GM21447 (cell line): Measurements from ENCODE around the gene NUP210.

Experiments used
- ATAC-seq: cut with Tn5 transposase; IDR thresholded peaks from one replicate; pipeline ENCODE4 v1.9.1; 2021; ENCODE audit not compliant: unreplicated experiment

NUP210 gene

DNA sequence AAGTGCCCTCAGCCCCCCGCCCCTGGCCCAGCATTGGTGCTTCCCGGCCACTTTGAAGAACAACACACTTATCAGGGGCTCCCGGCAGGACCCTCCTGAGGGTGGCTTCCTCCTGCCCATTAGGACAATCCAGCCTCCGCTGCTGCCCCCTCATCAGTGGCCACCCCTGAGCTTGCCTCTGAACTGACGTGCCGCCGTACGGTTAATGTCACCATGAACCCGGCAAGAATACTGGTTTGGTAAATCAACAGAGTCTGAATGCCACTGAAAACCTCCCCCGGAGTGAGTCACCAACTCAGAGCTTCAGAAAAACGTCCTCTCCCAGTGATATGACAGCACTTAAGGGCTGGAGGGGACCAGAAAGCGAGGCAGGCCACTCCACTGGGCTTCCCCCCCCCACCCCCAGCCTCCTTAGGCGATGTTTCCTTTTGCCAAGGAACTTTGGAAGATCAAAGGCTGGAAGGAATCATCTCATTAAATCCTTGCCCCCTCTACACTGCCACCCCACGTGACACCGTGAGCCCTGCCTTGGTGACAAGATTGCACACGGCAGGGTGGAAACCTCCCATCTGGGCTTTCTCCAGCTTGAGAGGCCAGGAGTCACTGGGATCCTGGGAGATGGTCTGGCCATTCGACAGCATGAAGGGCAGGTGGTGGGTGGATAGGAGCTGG is 142.1 kb downstream of the NUP210 start:
- no peak for ATAC-seq

GRCh38 chr3:13277196-13277813 is 142.8 kb downstream of the NUP210 start:
- no peak for ATAC-seq

GRCh38 chr3:13276438-13277195 is 143.5 kb downstream of the NUP210 start:
- ATAC-seq = no peak

- ATAC-seq = no peak
Measured at GRCh38 chr3:13275376-13276005, 144.6 kb downstream of the NUP210 start.

DNA sequence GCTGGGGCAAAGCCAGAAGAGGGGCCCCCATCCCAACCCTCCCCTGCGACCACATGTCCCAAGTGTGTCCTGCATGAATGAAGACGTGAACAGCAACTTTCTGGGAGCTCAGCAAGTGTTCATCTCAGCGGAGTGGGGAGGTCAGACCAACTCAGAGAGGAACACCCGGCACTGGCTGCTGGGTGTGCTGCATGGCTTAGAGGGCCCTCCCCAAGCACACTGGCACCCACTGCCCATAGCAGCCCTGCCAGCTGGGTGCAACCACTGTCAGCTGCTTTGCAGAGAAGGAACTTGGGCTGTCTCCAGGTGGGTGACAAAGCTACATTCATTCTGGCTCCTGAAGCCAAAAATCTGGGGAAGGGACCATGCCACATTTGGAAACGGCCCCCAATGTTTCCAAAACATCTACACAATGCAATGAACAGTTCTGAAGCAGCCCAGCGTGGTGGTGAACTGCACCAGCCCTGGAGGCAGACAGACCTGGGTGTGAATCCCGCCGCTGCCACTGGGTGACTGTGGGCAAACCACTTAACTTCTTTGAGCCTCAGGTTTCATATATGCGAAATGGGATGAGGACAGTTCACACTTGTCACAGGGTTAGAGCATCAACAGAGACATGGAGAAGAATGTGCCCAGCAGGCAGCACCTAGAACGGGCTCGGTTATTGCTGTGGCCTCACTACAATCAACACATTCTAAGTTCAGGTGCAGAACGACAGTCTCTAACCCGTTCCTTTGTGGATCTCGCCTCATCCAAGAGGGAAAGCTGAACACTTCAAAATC is 145.4 kb downstream of the NUP210 start:
- no peak for ATAC-seq

DNA sequence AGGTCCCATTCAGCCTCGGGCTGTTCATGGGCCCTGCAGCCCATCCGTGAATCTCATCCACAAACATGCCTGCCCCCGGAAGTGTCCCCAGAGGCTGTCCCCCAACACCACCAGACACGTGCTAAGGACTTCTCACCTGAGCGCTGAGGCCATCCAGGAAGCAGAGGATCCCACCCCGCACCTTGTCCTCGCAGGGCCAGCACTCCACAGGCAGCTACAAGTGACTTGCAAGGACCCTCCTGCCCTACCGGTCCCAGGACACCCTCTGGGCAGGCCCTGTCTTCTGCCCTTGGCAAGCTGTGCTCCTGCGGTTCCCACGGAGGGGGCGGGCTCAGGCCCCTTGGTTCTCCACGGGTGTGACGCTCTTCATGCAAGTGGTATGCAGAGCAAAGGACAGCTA is 146.0 kb downstream of the NUP210 start:
- ATAC-seq = no peak

DNA sequence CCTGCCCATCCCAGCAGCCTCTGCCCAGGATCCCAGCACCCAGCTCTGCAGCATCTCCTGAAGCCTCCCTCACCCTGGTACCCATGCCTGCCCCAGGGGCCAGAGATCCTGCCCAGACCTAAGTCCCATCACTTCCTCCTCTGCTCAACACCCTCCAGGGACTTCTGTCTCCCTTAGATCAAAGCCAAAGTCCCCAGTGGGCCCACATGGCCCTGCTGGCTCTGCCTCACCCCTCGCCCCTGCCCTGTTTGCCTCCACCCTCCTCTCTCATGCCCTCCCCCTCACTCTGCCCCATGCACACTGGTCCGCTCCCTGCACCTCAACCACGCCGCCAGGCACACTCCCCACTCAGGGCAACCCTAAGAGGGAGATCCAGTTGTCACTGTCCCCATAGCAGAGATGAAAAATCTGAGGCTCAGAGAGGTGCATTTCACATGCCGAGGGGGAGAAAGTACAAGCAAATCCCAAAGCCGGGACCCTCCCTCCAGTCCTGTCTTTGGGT is 146.5 kb downstream of the NUP210 start:
- ATAC-seq = no peak

DNA sequence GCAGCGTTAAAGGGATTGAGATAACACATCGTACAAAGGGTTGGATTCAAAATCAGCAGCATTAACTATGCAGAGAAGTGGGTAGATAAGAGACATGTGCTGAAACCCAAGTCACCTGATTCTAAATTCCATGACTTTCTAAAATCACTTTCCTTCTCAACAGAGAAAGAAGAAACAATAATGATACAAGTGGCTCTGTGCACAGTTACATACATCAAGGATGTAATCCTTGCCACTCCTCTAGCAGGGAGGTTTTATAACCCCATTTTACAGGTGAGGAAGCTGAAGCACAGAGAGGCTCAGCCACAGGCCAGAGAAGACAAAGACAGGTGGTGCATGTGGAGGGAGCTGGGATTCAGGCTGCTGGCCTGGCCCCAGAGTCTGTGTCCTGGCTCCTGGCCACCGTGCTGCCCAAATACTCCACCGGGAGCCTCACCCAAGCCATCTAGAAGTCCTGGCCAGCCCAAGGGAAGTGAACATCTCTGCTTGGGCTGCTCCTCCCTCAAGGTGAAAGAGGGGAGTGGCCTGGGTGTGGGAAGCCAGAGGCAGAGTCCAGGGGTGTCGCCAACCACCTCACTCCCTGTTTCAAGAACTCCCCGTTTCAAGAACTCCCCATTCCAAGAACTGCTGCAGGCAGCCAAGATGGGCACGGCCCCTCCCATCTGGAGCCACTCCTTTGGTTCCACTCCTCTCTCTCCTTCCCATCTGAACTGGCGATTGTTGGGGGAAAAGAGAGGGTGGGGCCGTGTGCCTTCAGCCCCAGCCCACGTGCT is 147.1 kb downstream of the NUP210 start:
- no peak for ATAC-seq

- ATAC-seq = no peak
Measured at GRCh38 chr3:13269711-13270378, 150.3 kb downstream of the NUP210 start.

DNA sequence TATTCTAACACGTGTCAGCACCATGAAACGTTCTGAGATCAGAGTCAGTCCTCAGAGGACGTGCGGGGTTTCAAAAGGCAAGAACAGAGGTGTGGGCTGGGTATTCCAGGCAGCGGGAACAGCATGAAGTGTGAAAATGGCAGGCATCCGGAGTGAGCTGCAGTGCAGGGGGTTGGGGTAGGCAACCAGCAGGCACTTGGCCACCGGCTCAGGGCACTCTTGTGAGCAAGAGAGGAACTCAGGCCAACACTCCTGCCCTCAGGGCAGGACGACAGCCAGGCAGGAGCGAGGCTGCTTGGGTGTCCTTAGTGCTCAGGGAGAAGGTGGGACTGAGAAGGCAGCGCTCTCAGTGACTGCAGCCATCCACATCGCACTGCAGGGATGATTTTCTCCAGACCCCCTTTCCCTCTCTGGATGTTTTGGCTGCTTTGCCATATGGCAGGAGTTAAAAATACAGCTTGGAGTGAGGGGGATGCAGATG is 151.1 kb downstream of the NUP210 start:
- ATAC-seq = no peak

DNA sequence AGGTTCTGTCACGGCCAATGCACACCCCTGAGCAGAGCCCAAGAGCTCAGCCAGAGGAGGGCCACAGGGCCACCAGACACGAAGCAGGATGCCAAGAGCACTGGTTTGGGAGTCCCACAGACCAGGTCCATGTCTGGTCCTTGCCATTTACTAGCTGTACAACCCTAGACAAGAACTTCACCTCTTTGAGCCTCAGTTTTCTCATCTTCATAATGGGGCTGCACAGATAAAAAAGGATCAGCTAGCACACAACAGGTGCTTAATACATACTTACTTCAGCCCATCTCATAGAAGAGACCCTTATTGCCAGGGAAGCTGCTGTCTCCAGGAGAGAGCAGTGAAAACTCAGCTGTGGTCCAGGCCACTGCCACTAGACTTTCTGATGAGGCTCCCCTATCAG is 152.0 kb downstream of the NUP210 start:
- no peak for ATAC-seq

GRCh38 chr3:13266651-13267362 is 153.3 kb downstream of the NUP210 start:
- ATAC-seq = no peak
